CD14-positive monocyte (primary cell): ENCODE results near the gene BID. TPM values are rescaled to one million over a fixed set of nuclear protein-coding genes. Genes with fewer than 3 reads are reported as not detected.

Experiments used
- DNase-seq, 3 donors: peaks; one replicate each; pipeline ENCODE4 v3.0.0-alpha.2; 2011 to 2022
- H2AFZ ChIP-seq: 2 replicates; pipeline ENCODE4 v1.6.0; 2012; ENCODE audit warnings: mild to moderate bottlenecking, low read depth, low read length, inconsistent platforms; ENCODE audit not compliant: insufficient read depth, poor library complexity, severe bottlenecking
- H3K27ac ChIP-seq, 2 donors: 1 replicate in 1 of 2; 2 replicates in 1 of 2; pipeline ENCODE4 v1.5.1; 2012 to 2013; ENCODE audit warnings: low read length in 2 of 2, control low read depth in 1 of 2, inconsistent platforms in 1 of 2, low read depth in 1 of 2, mild to moderate bottlenecking in 1 of 2
- H3K27me3 ChIP-seq, 2 donors: one replicate each; pipeline versions ENCODE4 v1.6.0 to v1.6.1; 2011 to 2013; ENCODE audit warnings: low read length in 2 of 2; ENCODE audit not compliant: control insufficient read depth in 2 of 2, insufficient read depth in 2 of 2
- H3K36me3 ChIP-seq, 2 donors: replicated peaks in 1 of 2; 1 replicate in 1 of 2; 2 replicates in 1 of 2; pipeline versions ENCODE4 v1.5.1 to v1.6.1; 2012 to 2013; ENCODE audit warnings: low read length in 2 of 2, control low read depth in 1 of 2, inconsistent platforms in 1 of 2, mild to moderate bottlenecking in 1 of 2; ENCODE audit not compliant: insufficient read depth in 2 of 2, control insufficient read depth in 1 of 2
- H3K4me1 ChIP-seq, 2 donors: 1 replicate in 1 of 2; 2 replicates in 1 of 2; pipeline versions ENCODE4 v1.5.1 to v1.6.1; 2012 to 2013; ENCODE audit warnings: low read length in 2 of 2, control low read depth in 1 of 2, inconsistent platforms in 1 of 2, mild to moderate bottlenecking in 1 of 2, moderate library complexity in 1 of 2; ENCODE audit not compliant: insufficient read depth in 2 of 2, control insufficient read depth in 1 of 2
- H3K4me2 ChIP-seq: replicated peaks from 2 replicates; pipeline ENCODE3; 2012; ENCODE audit warnings: low read length, moderate library complexity, mild to moderate bottlenecking; ENCODE audit not compliant: poor library complexity, severe bottlenecking; ENCODE audit errors: extremely low read depth
- H3K4me3 ChIP-seq, 3 experiments: fragments of 200-600 bp in 1 of 3; sonication (generic) in 1 of 3; replicated peaks in 1 of 3; 1 replicate in 2 of 3; 2 replicates in 1 of 3; pipeline ENCODE4 v1.5.1; 2011 to 2013; ENCODE audit warnings: low read length in 3 of 3, mild to moderate bottlenecking in 3 of 3, control low read depth in 2 of 3, low read depth in 2 of 3, inconsistent platforms in 1 of 3, moderate library complexity in 1 of 3
- H3K79me2 ChIP-seq: 2 replicates; pipeline ENCODE4 v1.6.0; 2012; ENCODE audit warnings: mild to moderate bottlenecking, control low read depth, inconsistent platforms, low read length, moderate library complexity; ENCODE audit not compliant: insufficient read depth
- H3K9ac ChIP-seq: 2 replicates; pipeline ENCODE4 v1.6.0; 2017; ENCODE audit warnings: low read length, mild to moderate bottlenecking; ENCODE audit not compliant: insufficient read depth, poor library complexity, severe bottlenecking
- H3K9me3 ChIP-seq, 2 donors: replicated peaks in 1 of 2; 1 replicate in 1 of 2; 2 replicates in 1 of 2; pipeline versions ENCODE4 v1.5.1 to v1.6.1; 2012 to 2013; ENCODE audit warnings: low read length in 2 of 2, control low read depth in 1 of 2; ENCODE audit not compliant: control insufficient read depth in 1 of 2, insufficient read depth in 1 of 2
- H4K20me1 ChIP-seq: 2 replicates; pipeline ENCODE4 v1.6.0; 2012; ENCODE audit warnings: mild to moderate bottlenecking, low read length, control low read depth, moderate library complexity; ENCODE audit not compliant: insufficient read depth
- H3K27ac Mint-ChIP-seq, 7 donors: one replicate each; pipeline ENCODE4 v1.8.0; 2020; ENCODE audit warnings: mild to moderate bottlenecking in 7 of 7, mixed read lengths in 7 of 7, moderate library complexity in 6 of 7, inconsistent platforms in 2 of 7
- H3K27me3 Mint-ChIP-seq, 3 donors: one replicate each; pipeline ENCODE4 v1.8.0; 2021 to 2022; ENCODE audit warnings: low read depth in 3 of 3, mild to moderate bottlenecking in 3 of 3, mixed read lengths in 3 of 3, moderate library complexity in 3 of 3, inconsistent platforms in 1 of 3
- H3K36me3 Mint-ChIP-seq, 2 donors: one replicate each; pipeline ENCODE4 v1.8.0; 2020; ENCODE audit warnings: mixed read lengths in 2 of 2, inconsistent platforms in 1 of 2, mild to moderate bottlenecking in 1 of 2
- H3K4me1 Mint-ChIP-seq: one replicate; pipeline ENCODE4 v1.8.0; 2020; ENCODE audit warnings: mild to moderate bottlenecking, mixed read lengths
- H3K4me3 Mint-ChIP-seq, 2 donors: one replicate each; pipeline ENCODE4 v1.8.0; 2020; ENCODE audit warnings: mild to moderate bottlenecking in 2 of 2, mixed read lengths in 2 of 2, moderate library complexity in 1 of 2
- H3K9me3 Mint-ChIP-seq, 7 donors: one replicate each; pipeline ENCODE4 v1.8.0; 2020 to 2022; ENCODE audit warnings: mixed read lengths in 7 of 7, mild to moderate bottlenecking in 6 of 7, moderate library complexity in 6 of 7, inconsistent platforms in 2 of 7
- WGBS: methylation state at CpG from one replicate; pipeline ENCODE4 v1.1.5; 2013; ENCODE audit warnings: missing lambda C conversion rate; ENCODE audit not compliant: insufficient coverage; 5-methylcytosine and 5-hydroxymethylcytosine counted together
- intact Hi-C, 2 donors: fragments of 100-400 bp; cut with micrococcal nuclease; formaldehyde crosslinking; loops; one replicate each; pipeline versions ENCODE4 v1.15.0 to v1.15.1; 2023
- polyA plus RNA-seq, 3 donors: library from polyadenylated mRNA; depleted of rRNA in 1 of 3; unstranded in 2 of 3; stranded (reverse) in 1 of 3; fragments of 300-500 nt in 2 of 3; fragments of >200 nt in 1 of 3; fragmentation: Illumina TruSeq in 2 of 3; gene quantifications; 1 replicate in 2 of 3; 2 replicates in 1 of 3; pipeline ENCODE4 v1.2.3, GENCODE V29; 2012 to 2021
- TF ChIP-seq, protein P1 (sequence below): fragments of 200-600 bp; IDR thresholded peaks from one replicate; pipeline ENCODE4 v1.8.0; 2022; ENCODE audit warnings: antibody characterized with exemption, mild to moderate bottlenecking

Gene BID
- polyA plus RNA-seq, 3 donors = 199 to 423 (median 391) TPM

- no peaks in the 10 kb centered on the region for H3K27me3 ChIP-seq
- H3K36me3 Mint-ChIP-seq = no peaks in the 10 kb centered on the region
- H2AFZ ChIP-seq = no peak overlapping the region
- WGBS = 98% methylated on average over 14 of the region's 20 CpGs
- intact Hi-C loops = no loop called here
- H4K20me1 ChIP-seq = no peaks in the 10 kb centered on the region
- peaks cover 0 to 2% (median 0%) of the 10 kb centered on the region in 3 donors for H3K27me3 Mint-ChIP-seq
- H3K9me3 ChIP-seq = no peaks in the 10 kb centered on the region
- H3K79me2 ChIP-seq = no peaks in the 10 kb centered on the region
- H3K4me1 Mint-ChIP-seq = peaks cover 16% of the 10 kb centered on the region
- no peaks in the 10 kb centered on the region for H3K36me3 ChIP-seq
- DNase-seq = no peak
- no peak overlapping the region for H3K27ac Mint-ChIP-seq
- peaks cover 10 to 11% of the 10 kb centered on the region in 2 donors for H3K4me1 ChIP-seq
- no peak overlapping the region for H3K4me3 ChIP-seq
- H3K4me2 ChIP-seq = no peak overlapping the region
- no peak overlapping the region for H3K27ac ChIP-seq
- no peak overlapping the region for H3K9ac ChIP-seq
- H3K9me3 Mint-ChIP-seq = peaks cover 0 to 2% (median 0%) of the 10 kb centered on the region in 7 donors
- no peak overlapping the region for H3K4me3 Mint-ChIP-seq
- TF ChIP-seq, protein P1, sequence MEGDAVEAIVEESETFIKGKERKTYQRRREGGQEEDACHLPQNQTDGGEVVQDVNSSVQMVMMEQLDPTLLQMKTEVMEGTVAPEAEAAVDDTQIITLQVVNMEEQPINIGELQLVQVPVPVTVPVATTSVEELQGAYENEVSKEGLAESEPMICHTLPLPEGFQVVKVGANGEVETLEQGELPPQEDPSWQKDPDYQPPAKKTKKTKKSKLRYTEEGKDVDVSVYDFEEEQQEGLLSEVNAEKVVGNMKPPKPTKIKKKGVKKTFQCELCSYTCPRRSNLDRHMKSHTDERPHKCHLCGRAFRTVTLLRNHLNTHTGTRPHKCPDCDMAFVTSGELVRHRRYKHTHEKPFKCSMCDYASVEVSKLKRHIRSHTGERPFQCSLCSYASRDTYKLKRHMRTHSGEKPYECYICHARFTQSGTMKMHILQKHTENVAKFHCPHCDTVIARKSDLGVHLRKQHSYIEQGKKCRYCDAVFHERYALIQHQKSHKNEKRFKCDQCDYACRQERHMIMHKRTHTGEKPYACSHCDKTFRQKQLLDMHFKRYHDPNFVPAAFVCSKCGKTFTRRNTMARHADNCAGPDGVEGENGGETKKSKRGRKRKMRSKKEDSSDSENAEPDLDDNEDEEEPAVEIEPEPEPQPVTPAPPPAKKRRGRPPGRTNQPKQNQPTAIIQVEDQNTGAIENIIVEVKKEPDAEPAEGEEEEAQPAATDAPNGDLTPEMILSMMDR = no peak
Observed at GRCh38 chr22:17803609-17804270, 29.5 kb upstream of the BID start.

DNA sequence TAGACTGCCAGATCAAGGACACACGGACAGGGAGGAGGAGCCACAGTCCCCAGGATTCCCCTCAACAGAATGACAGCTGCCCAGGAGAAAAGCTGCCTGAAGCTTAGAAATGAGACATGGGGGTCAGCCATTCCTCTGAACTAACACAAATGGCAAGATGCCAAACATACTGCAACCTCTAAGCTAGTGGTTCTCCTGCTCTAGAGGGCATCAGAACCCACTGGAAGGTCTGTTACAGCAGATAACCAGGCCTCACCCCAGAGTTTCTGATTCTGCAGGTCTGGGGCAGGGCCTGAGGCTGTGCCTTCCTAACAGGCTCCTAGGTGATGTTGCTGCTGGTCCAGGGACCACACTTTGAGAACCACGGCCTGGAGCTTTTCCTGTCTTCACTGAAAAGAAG lies 28.6 kb upstream of the BID start:
- H3K27me3 ChIP-seq = no peaks in the 10 kb centered on the region
- intact Hi-C loops = no loop called here
- peaks cover 0 to 2% (median 0%) of the 10 kb centered on the region in 7 donors for H3K9me3 Mint-ChIP-seq
- H3K27ac ChIP-seq = no peak overlapping the region
- no peak overlapping the region for H3K9ac ChIP-seq
- WGBS = 100% methylated on average over 2 of the region's 2 CpGs
- no peaks in the 10 kb centered on the region for H3K36me3 ChIP-seq
- H3K4me2 ChIP-seq = no peak overlapping the region
- no peak for DNase-seq
- no peaks in the 10 kb centered on the region for H4K20me1 ChIP-seq
- no peaks in the 10 kb centered on the region for H3K9me3 ChIP-seq
- peaks cover 0 to 1% (median 0%) of the 10 kb centered on the region in 3 donors for H3K27me3 Mint-ChIP-seq
- H3K79me2 ChIP-seq = no peaks in the 10 kb centered on the region
- H3K4me1 ChIP-seq = peaks cover 16 to 20% of the 10 kb centered on the region in 2 donors
- H3K4me1 Mint-ChIP-seq = peaks cover 22% of the 10 kb centered on the region
- no peak overlapping the region for H3K4me3 Mint-ChIP-seq
- TF ChIP-seq, protein P1 = no peak
- H2AFZ ChIP-seq = no peak overlapping the region
- no peak overlapping the region for H3K4me3 ChIP-seq
- H3K27ac Mint-ChIP-seq = no peak overlapping the region
- H3K36me3 Mint-ChIP-seq = no peaks in the 10 kb centered on the region
